ENCODE measurements around the gene PIK3R2. TPM values are rescaled to one million over a fixed set of nuclear protein-coding genes. Genes with fewer than 3 reads are reported as not detected.

PIK3R2 gene
- total and polyA plus RNA-seq, 2 of the 13 experiments (the other 11 are each of a cell fraction or from before 2014, with no cell fraction given): 18.6 to 25.3 TPM

DNA sequence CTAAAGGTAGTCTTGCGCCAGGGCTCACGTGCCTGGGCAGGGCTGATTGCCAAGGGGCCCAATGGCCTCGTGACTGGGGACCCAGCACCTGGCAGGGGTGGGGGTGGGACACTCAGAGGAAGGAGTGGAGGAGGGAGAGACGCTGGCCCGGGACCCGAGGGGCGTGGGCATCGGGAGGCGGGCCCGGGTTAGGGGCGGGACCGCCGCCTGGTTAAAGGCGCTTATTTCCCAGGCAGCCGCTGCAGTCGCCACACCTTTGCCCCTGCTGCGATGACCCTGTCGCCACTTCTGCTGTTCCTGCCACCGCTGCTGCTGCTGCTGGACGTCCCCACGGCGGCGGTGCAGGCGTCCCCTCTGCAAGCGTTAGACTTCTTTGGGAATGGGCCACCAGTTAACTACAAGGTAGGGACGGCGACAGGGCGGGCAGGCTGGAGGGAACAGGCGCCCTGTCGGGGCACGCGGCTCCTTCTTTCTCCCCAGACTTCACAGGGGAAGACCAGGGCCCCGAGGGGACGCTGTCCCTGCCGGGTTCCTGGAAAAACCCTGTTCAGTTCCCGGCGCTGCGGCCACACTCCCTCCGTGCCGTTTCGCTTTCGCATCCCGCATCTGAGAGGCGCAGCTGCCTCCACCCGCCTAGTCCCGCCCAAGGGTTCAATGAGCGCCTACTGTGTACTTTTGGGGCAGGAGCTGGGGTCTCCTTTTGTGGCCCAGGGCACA, 20.8 kb downstream of the PIK3R2 start, which contains the start of gene IFI30 (continued):
- TF ChIP-seq, protein P1, sequence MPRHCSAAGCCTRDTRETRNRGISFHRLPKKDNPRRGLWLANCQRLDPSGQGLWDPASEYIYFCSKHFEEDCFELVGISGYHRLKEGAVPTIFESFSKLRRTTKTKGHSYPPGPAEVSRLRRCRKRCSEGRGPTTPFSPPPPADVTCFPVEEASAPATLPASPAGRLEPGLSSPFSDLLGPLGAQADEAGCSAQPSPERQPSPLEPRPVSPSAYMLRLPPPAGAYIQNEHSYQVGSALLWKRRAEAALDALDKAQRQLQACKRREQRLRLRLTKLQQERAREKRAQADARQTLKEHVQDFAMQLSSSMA (CRISPR knock-in tag; IDR thresholded peaks at IDR 0.05): no peak
- TF ChIP-seq ZC3H4 (CRISPR knock-in tag; IDR thresholded peaks at IDR 0.05; ENCODE audit: borderline replicate concordance) (no peak), ZBTB33 (CRISPR knock-in tag; IDR thresholded peaks at IDR 0.05) (no peak), RAD21 (CRISPR knock-in tag; IDR thresholded peaks at IDR 0.05) (0 out of 2 replicates have a peak, but pooled peaks have one; percentile 35), RXRB (CRISPR knock-in tag; IDR thresholded peaks at IDR 0.05; ENCODE audit: borderline replicate concordance) (no peak), TGIF2 (CRISPR knock-in tag; IDR thresholded peaks at IDR 0.05) (no peak), ZSCAN25 (CRISPR knock-in tag; IDR thresholded peaks at IDR 0.05) (no peak), MBNL3 (CRISPR knock-in tag; conservative IDR thresholded peaks at IDR 0.05) (no peak), FOXK2 (IDR thresholded peaks at IDR 0.05) (no peak), KDM4B (CRISPR knock-in tag; IDR thresholded peaks at IDR 0.05) (peak; percentile 73; the same call in 1 of the 2 replicates), MBD4 (IDR thresholded peaks at IDR 0.05; ENCODE audit: borderline replicate concordance, low read length) (no peak), ELF3 (CRISPR knock-in tag; IDR thresholded peaks at IDR 0.05) (peak; percentile 46; the same call in 1 of the 2 replicates), MAFK (conservative IDR thresholded peaks at IDR 0.05 in 1 of 2, IDR thresholded peaks at IDR 0.05 in 1 of 2; ENCODE audit: low read length in 2 of 2) (no peak), ZFP36L2 (CRISPR knock-in tag; IDR thresholded peaks at IDR 0.05) (no peak), SMC3 (IDR thresholded peaks at IDR 0.05; ENCODE audit: low read length) (no peak), CSRNP1 (CRISPR knock-in tag; IDR thresholded peaks at IDR 0.05) (no peak), ZNF121 (CRISPR knock-in tag; IDR thresholded peaks at IDR 0.05) (0 out of 2 replicates have a peak, but pooled peaks have one; percentile 21), ZNF891 (CRISPR knock-in tag; IDR thresholded peaks at IDR 0.05) (peak; percentile 80), YY1 (IDR thresholded peaks at IDR 0.05; ENCODE audit: insufficient read depth, insufficient replicate concordance, low read depth, low read length) (peak; percentile 17), HNF4G (IDR thresholded peaks at IDR 0.05; ENCODE audit: borderline replicate concordance, low read depth, low read length) (peak; percentile 13; the same call in 1 of the 2 replicates), HNF4G (CRISPR knock-in tag; IDR thresholded peaks at IDR 0.05; ENCODE audit: borderline replicate concordance, low read depth) (no peak)
- TF ChIP-seq, protein P2, sequence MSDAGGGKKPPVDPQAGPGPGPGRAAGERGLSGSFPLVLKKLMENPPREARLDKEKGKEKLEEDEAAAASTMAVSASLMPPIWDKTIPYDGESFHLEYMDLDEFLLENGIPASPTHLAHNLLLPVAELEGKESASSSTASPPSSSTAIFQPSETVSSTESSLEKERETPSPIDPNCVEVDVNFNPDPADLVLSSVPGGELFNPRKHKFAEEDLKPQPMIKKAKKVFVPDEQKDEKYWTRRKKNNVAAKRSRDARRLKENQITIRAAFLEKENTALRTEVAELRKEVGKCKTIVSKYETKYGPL (CRISPR knock-in tag; IDR thresholded peaks at IDR 0.05): no peak
- TF ChIP-seq, protein P3, sequence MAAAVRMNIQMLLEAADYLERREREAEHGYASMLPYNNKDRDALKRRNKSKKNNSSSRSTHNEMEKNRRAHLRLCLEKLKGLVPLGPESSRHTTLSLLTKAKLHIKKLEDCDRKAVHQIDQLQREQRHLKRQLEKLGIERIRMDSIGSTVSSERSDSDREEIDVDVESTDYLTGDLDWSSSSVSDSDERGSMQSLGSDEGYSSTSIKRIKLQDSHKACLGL (CRISPR knock-in tag; IDR thresholded peaks at IDR 0.05): peak; percentile 54; the same call in 1 of the 2 replicates
